Glutamatergic neuron (in vitro differentiated cells): ENCODE data around the gene PLEKHG5. TPM values are rescaled to one million over a fixed set of nuclear protein-coding genes. Genes with fewer than 3 reads are reported as not detected.

ENCODE experiments used
- DNase-seq: peaks from one replicate; pipeline ENCODE4 v3.0.0; 2022
- H3K27ac Mint-ChIP-seq: one replicate; pipeline ENCODE4 v1.8.0; 2020; ENCODE audit warnings: mild to moderate bottlenecking, mixed read lengths, inconsistent platforms; ENCODE audit not compliant: unreplicated experiment
- H3K27me3 Mint-ChIP-seq: one replicate; pipeline ENCODE4 v1.8.0; 2020; ENCODE audit warnings: mild to moderate bottlenecking, moderate library complexity, mixed read lengths, inconsistent platforms; ENCODE audit not compliant: unreplicated experiment
- H3K36me3 Mint-ChIP-seq: one replicate; pipeline ENCODE4 v1.8.0; 2020; ENCODE audit warnings: mild to moderate bottlenecking, mixed read lengths, inconsistent platforms; ENCODE audit not compliant: unreplicated experiment
- H3K4me1 Mint-ChIP-seq: one replicate; pipeline ENCODE4 v1.8.0; 2020; ENCODE audit warnings: mild to moderate bottlenecking, low read depth, mixed read lengths, inconsistent platforms; ENCODE audit not compliant: unreplicated experiment
- H3K4me3 Mint-ChIP-seq: one replicate; pipeline ENCODE4 v1.8.0; 2020; ENCODE audit warnings: mild to moderate bottlenecking, mixed read lengths, inconsistent platforms; ENCODE audit not compliant: unreplicated experiment
- H3K9me3 Mint-ChIP-seq: one replicate; pipeline ENCODE4 v1.8.0; 2020; ENCODE audit warnings: mild to moderate bottlenecking, moderate library complexity, mixed read lengths, inconsistent platforms; ENCODE audit not compliant: unreplicated experiment
- total RNA-seq: library from RNA; stranded (reverse); fragmentation: NEBNext Ultra II Directional; extraction: Animal tissue kit (Norgen Biotek cat#: 25700); gene quantifications from one replicate; pipeline ENCODE4 v1.2.1, GENCODE V29; 2021; ENCODE audit not compliant: unreplicated experiment
- TF ChIP-seq, protein P1 (sequence below): fragments of 200-600 bp; sonication (generic); IDR thresholded peaks from one replicate; pipeline ENCODE4 v1.5.0; 2021; ENCODE audit not compliant: partially characterized antibody, unreplicated experiment

The PLEKHG5 gene
- total RNA-seq, 1 donor from 2014 or later = 53.0 TPM

- no peaks in the 10 kb centered on the region for H3K4me1 Mint-ChIP-seq
- no peak overlapping the region for H3K4me3 Mint-ChIP-seq
- no peak for DNase-seq
- no peak overlapping the region for H3K27ac Mint-ChIP-seq
- H3K36me3 Mint-ChIP-seq = no peaks in the 10 kb centered on the region
- peaks cover 3% of the 10 kb centered on the region for H3K9me3 Mint-ChIP-seq
- TF ChIP-seq, protein P1, sequence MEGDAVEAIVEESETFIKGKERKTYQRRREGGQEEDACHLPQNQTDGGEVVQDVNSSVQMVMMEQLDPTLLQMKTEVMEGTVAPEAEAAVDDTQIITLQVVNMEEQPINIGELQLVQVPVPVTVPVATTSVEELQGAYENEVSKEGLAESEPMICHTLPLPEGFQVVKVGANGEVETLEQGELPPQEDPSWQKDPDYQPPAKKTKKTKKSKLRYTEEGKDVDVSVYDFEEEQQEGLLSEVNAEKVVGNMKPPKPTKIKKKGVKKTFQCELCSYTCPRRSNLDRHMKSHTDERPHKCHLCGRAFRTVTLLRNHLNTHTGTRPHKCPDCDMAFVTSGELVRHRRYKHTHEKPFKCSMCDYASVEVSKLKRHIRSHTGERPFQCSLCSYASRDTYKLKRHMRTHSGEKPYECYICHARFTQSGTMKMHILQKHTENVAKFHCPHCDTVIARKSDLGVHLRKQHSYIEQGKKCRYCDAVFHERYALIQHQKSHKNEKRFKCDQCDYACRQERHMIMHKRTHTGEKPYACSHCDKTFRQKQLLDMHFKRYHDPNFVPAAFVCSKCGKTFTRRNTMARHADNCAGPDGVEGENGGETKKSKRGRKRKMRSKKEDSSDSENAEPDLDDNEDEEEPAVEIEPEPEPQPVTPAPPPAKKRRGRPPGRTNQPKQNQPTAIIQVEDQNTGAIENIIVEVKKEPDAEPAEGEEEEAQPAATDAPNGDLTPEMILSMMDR = no peak
- H3K27me3 Mint-ChIP-seq = peaks cover 11% of the 10 kb centered on the region
Measured at GRCh38 chr1:6466751-6467150, 24.7 kb downstream of the PLEKHG5 start.

DNA sequence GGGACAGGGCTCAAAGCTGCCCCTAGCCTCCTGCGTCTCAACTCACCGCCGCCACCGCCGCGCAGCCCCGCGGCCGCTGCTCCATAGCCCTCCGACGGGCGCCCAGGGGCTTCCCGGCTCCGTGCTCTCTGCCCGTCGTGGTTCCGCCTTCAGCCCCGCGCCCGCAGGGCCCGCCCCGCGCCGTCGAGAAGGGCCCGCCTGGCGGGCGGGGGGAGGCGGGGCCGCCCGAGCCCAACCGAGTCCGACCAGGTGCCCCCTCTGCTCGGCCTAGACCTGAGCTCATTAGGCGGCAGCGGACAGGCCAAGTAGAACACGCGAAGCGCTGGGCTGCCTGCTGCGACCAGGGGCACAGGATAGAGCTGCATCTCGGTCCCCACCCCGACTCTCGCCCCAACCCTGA is 25.4 kb downstream of the PLEKHG5 start, which contains the start of gene TNFRSF25:
Gene TNFRSF25, minus strand, starts transcription at position 151 of the 400 bp plus-strand sequence. Its CDS starts 66 bp downstream, at position 85.
- Mint-ChIP-seq H3K36me3 (no peaks in the 10 kb centered on the region), H3K4me3 (no peak within 1 kb of the TSS), H3K9me3 (peaks cover 3% of the 10 kb centered on the region), H3K27ac (no peak within 1 kb of the TSS), H3K4me1 (no peaks in the 10 kb centered on the region), H3K27me3 (peaks cover 11% of the 10 kb centered on the region)
- TF ChIP-seq, protein P1 = no peak
- DNase-seq = no peak

GRCh38 chr1:6465461-6466005 is 25.9 kb downstream of the PLEKHG5 start:
- Mint-ChIP-seq H3K27me3 (peaks cover 15% of the 10 kb centered on the region), H3K36me3 (no peaks in the 10 kb centered on the region), H3K4me1 (no peaks in the 10 kb centered on the region), H3K27ac (no peak overlapping the region), H3K4me3 (no peak overlapping the region), H3K9me3 (peaks cover 3% of the 10 kb centered on the region)
- TF ChIP-seq, protein P1 = no peak
- no peak for DNase-seq

GRCh38 chr1:6464915-6465314 is 26.6 kb downstream of the PLEKHG5 start:
- Mint-ChIP-seq H3K4me3 (no peak overlapping the region), H3K36me3 (no peaks in the 10 kb centered on the region), H3K27me3 (peaks cover 15% of the 10 kb centered on the region), H3K27ac (no peak overlapping the region), H3K9me3 (peaks cover 3% of the 10 kb centered on the region), H3K4me1 (no peaks in the 10 kb centered on the region)
- TF ChIP-seq, protein P1 = no peak
- DNase-seq = no peak

- DNase-seq = no peak
- TF ChIP-seq, protein P1 = no peak
- peaks cover 10% of the 10 kb centered on the region for H3K27me3 Mint-ChIP-seq
- no peak overlapping the region for H3K27ac Mint-ChIP-seq
- no peak overlapping the region for H3K4me3 Mint-ChIP-seq
- H3K36me3 Mint-ChIP-seq = no peaks in the 10 kb centered on the region
- H3K9me3 Mint-ChIP-seq = peaks cover 4% of the 10 kb centered on the region
- H3K4me1 Mint-ChIP-seq = peaks cover 2% of the 10 kb centered on the region
Measured at GRCh38 chr1:6464514-6464836, 27.0 kb downstream of the PLEKHG5 start.
